Measurements from ENCODE around the gene WWC1. TPM values are rescaled to one million over a fixed set of nuclear protein-coding genes. Genes with fewer than 3 reads are reported as not detected.
A peak's percentile ranks its signal among the peaks of the same experiment; 100 is the strongest.

Gene WWC1
- total RNA-seq, 1 donor from 2014 or later = 32.8 TPM

GRCh38 chr5:168382421-168382820 is 91.0 kb downstream of the WWC1 start:
- Mint-ChIP-seq H3K4me3 (no peak overlapping the region), H3K4me1 (no peaks in the 10 kb centered on the region), H3K27ac (no peak overlapping the region), H3K36me3 (peaks cover 14% of the 10 kb centered on the region), H3K9me3 (peaks cover 17% of the 10 kb centered on the region), H3K27me3 (ENCODE audit: low read depth) (no peaks in the 10 kb centered on the region)
- DNase-seq (ENCODE audit: low spot score in 2 of 2, unreplicated experiment in 2 of 2) = no peak
- no peak for TF ChIP-seq CTCF (IDR thresholded peaks at IDR 0.05; ENCODE audit: unreplicated experiment)

GRCh38 chr5:168390491-168390890 is 99.0 kb downstream of the WWC1 start:
- Mint-ChIP-seq H3K4me1 (no peaks in the 10 kb centered on the region), H3K27me3 (ENCODE audit: low read depth) (no peaks in the 10 kb centered on the region), H3K36me3 (peaks cover 32% of the 10 kb centered on the region), H3K27ac (peak overlapping the region; percentile 3), H3K4me3 (no peak overlapping the region), H3K9me3 (peaks cover 24% of the 10 kb centered on the region)
- no peak for DNase-seq (ENCODE audit: low spot score in 2 of 2, unreplicated experiment in 2 of 2)
- no peak for TF ChIP-seq CTCF (IDR thresholded peaks at IDR 0.05; ENCODE audit: unreplicated experiment)

GRCh38 chr5:168393773-168394172 is 102.3 kb downstream of the WWC1 start:
- H3K4me1 Mint-ChIP-seq = no peaks in the 10 kb centered on the region
- no peak for DNase-seq (ENCODE audit: low spot score in 2 of 2, unreplicated experiment in 2 of 2)
- H3K36me3 Mint-ChIP-seq = peaks cover 29% of the 10 kb centered on the region
- H3K27ac Mint-ChIP-seq = no peak overlapping the region
- TF ChIP-seq CTCF (IDR thresholded peaks at IDR 0.05; ENCODE audit: unreplicated experiment) = no peak
- H3K4me3 Mint-ChIP-seq = no peak overlapping the region
- H3K27me3 Mint-ChIP-seq (ENCODE audit: low read depth) = no peaks in the 10 kb centered on the region
- peaks cover 19% of the 10 kb centered on the region for H3K9me3 Mint-ChIP-seq

- Mint-ChIP-seq H3K4me3 (no peak overlapping the region), H3K9me3 (no peaks in the 10 kb centered on the region), H3K27ac (peak overlapping the region; percentile 93), H3K4me1 (peaks cover 40% of the 10 kb centered on the region), H3K27me3 (ENCODE audit: low read depth) (no peaks in the 10 kb centered on the region), H3K36me3 (peaks cover 23% of the 10 kb centered on the region)
- TF ChIP-seq CTCF (IDR thresholded peaks at IDR 0.05; ENCODE audit: unreplicated experiment) = no peak
- no peak for DNase-seq (ENCODE audit: low spot score in 2 of 2, unreplicated experiment in 2 of 2)
Measured at GRCh38 chr5:168400429-168401220, 109.2 kb downstream of the WWC1 start.

- Mint-ChIP-seq H3K27ac (peak overlapping the region; percentile 93), H3K4me1 (peaks cover 40% of the 10 kb centered on the region), H3K4me3 (no peak overlapping the region), H3K9me3 (no peaks in the 10 kb centered on the region), H3K27me3 (ENCODE audit: low read depth) (no peaks in the 10 kb centered on the region), H3K36me3 (peaks cover 23% of the 10 kb centered on the region)
- TF ChIP-seq CTCF (IDR thresholded peaks at IDR 0.05; ENCODE audit: unreplicated experiment) = no peak
- no peak for DNase-seq (ENCODE audit: low spot score in 2 of 2, unreplicated experiment in 2 of 2)
Measured at GRCh38 chr5:168401226-168401625, 109.8 kb downstream of the WWC1 start.

Measured in mesothelial cell of epicardium (in vitro differentiated cells).